ENCODE results near the gene BMPER. TPM values are rescaled to one million over a fixed set of nuclear protein-coding genes. Genes with fewer than 3 reads are reported as not detected.

BMPER gene
- total RNA-seq, 1 experiment from 2014 or later = not detected

GRCh38 chr7:33892945-33893344, 12.4 kb upstream of the BMPER start:
- Histone ChIP-seq H3K27me3 (ENCODE audit: control insufficient read depth, insufficient read depth, low read length) (peaks cover 30% of the 10 kb centered on the region), H3K27ac (ENCODE audit: low read length) (no peak overlapping the region), H3K4me3 (ENCODE audit: low read depth in 2 of 2, low read length in 2 of 2) (no peak overlapping the region), H3K9me3 (ENCODE audit: control insufficient read depth, insufficient read depth, low read depth, low read length) (no peaks in the 10 kb centered on the region), H3K36me3 (ENCODE audit: control insufficient read depth, insufficient read depth, low read length) (no peaks in the 10 kb centered on the region), H3K4me1 (ENCODE audit: control insufficient read depth, insufficient read depth, low read length) (no peaks in the 10 kb centered on the region)
- DNase-seq (ENCODE audit: low read depth, low spot score) (no peak), ATAC-seq (no peak)
- BruUV-seq (replicated peaks) = no TSS peak
- TF ChIP-seq TCF7L2 (IDR thresholded peaks at IDR 0.05; ENCODE audit: low read depth, low read length) (no peak), POLR2AphosphoS5 (IDR thresholded peaks at IDR 0.05; ENCODE audit: low read depth, low read length) (no peak), CTCF (IDR thresholded peaks at IDR 0.05) (no peak), REST (IDR thresholded peaks at IDR 0.05; ENCODE audit: insufficient read depth in 1 of 2, low read depth in 2 of 2, low read length in 1 of 2) (no peak), SIN3A (IDR thresholded peaks at IDR 0.05; ENCODE audit: borderline replicate concordance, insufficient read depth, low read depth, low read length) (no peak)
- intact Hi-C loops (cut with micrococcal nuclease; ENCODE audit: unreplicated experiment) (loop anchor here (10.0 kb wide), 2 partner anchors 438 to 708 kb away; no protein-coding TSS in a partner anchor), in situ Hi-C loops (cut with HindIII; ENCODE audit: low pct_unique_long_range_greater_than_20kb, low sequenced_read_pairs) (no loop called here)
- CTCF ChIA-PET = no interaction called here
- POLR2A ChIA-PET = no interaction called here

GRCh38 chr7:33893377-33893776, 12.0 kb upstream of the BMPER start:
- Histone ChIP-seq H3K36me3 (ENCODE audit: control insufficient read depth, insufficient read depth, low read length) (no peaks in the 10 kb centered on the region), H3K9me3 (ENCODE audit: control insufficient read depth, insufficient read depth, low read depth, low read length) (no peaks in the 10 kb centered on the region), H3K27me3 (ENCODE audit: control insufficient read depth, insufficient read depth, low read length) (peaks cover 32% of the 10 kb centered on the region), H3K4me3 (ENCODE audit: low read depth in 2 of 2, low read length in 2 of 2) (no peak overlapping the region), H3K4me1 (ENCODE audit: control insufficient read depth, insufficient read depth, low read length) (no peaks in the 10 kb centered on the region), H3K27ac (ENCODE audit: low read length) (no peak overlapping the region)
- intact Hi-C loops (cut with micrococcal nuclease; ENCODE audit: unreplicated experiment) (loop anchor here (10.0 kb wide), 2 partner anchors 439 to 709 kb away; no protein-coding TSS in a partner anchor), in situ Hi-C loops (cut with HindIII; ENCODE audit: low pct_unique_long_range_greater_than_20kb, low sequenced_read_pairs) (no loop called here)
- no peak for TF ChIP-seq REST (IDR thresholded peaks at IDR 0.05; ENCODE audit: insufficient read depth in 1 of 2, low read depth in 2 of 2, low read length in 1 of 2)
- no peak for TF ChIP-seq TCF7L2 (IDR thresholded peaks at IDR 0.05; ENCODE audit: low read depth, low read length)
- TF ChIP-seq CTCF (IDR thresholded peaks at IDR 0.05) = no peak
- TF ChIP-seq POLR2AphosphoS5 (IDR thresholded peaks at IDR 0.05; ENCODE audit: low read depth, low read length) = no peak
- no peak for TF ChIP-seq SIN3A (IDR thresholded peaks at IDR 0.05; ENCODE audit: borderline replicate concordance, insufficient read depth, low read depth, low read length)
- ChIA-PET POLR2A (no interaction called here), CTCF (interaction anchor here (0.6 to 1.0 kb wide), 2 partner anchors 434 to 749 kb away, joined by 3 read pairs; no protein-coding TSS in a partner anchor)
- no TSS peak for BruUV-seq (replicated peaks)
- ATAC-seq (no peak), DNase-seq (ENCODE audit: low read depth, low spot score) (no peak)
